Spinal cord (tissue), 10 donors: ENCODE measurements around the gene SNX32. TPM values are rescaled to one million over a fixed set of nuclear protein-coding genes. Genes with fewer than 3 reads are reported as not detected.

Source experiments
- DNase-seq, 6 donors: peaks; one replicate each; pipeline versions ENCODE4 v3.0.0 to v3.0.0-alpha.2; 2013 to 2015; ENCODE audit warnings: low spot score in 6 of 6, low read depth in 4 of 6
- H3K27ac ChIP-seq: one replicate; pipeline ENCODE4 v1.5.1; 2013; ENCODE audit warnings: low read depth, low read length, control low read depth
- H3K27me3 ChIP-seq: one replicate; pipeline ENCODE4 v1.6.1; 2013; ENCODE audit warnings: low read length; ENCODE audit not compliant: control insufficient read depth, insufficient read depth
- H3K36me3 ChIP-seq: one replicate; pipeline ENCODE4 v1.6.1; 2013; ENCODE audit warnings: low read length; ENCODE audit not compliant: control insufficient read depth, insufficient read depth
- H3K4me1 ChIP-seq: one replicate; pipeline ENCODE4 v1.6.1; 2013; ENCODE audit warnings: low read length; ENCODE audit not compliant: control insufficient read depth, insufficient read depth
- H3K4me3 ChIP-seq: one replicate; pipeline ENCODE4 v1.5.1; 2013; ENCODE audit warnings: low read depth, low read length, control low read depth
- H3K9me3 ChIP-seq: one replicate; pipeline ENCODE4 v1.6.1; 2013; ENCODE audit warnings: low read length; ENCODE audit not compliant: control insufficient read depth, insufficient read depth
- WGBS: methylation state at CpG from one replicate; pipeline ENCODE4 v1.1.5; 2013; ENCODE audit warnings: missing lambda C conversion rate; ENCODE audit not compliant: insufficient coverage; 5-methylcytosine and 5-hydroxymethylcytosine counted together
- polyA plus RNA-seq, 2 donors: library from polyadenylated mRNA; unstranded; fragments of 120-200 nt; gene quantifications; one replicate each; pipeline ENCODE4 v1.2.1, GENCODE V29; 2013; ENCODE audit not compliant: insufficient read length in 2 of 2
- total RNA-seq, 2 donors: library from RNA; depleted of rRNA in 1 of 2; stranded (reverse); fragments of 120-200 nt in 1 of 2; fragments of >200 nt in 1 of 2; gene quantifications; one replicate each; pipeline versions ENCODE4 v1.2.3 to v1.2.4, GENCODE V29; 2013 to 2014
- donor health status: healthy.

The SNX32 gene
- total and polyA plus RNA-seq, 4 donors = 3.3 to 22.1 (median 6.8) TPM

DNA sequence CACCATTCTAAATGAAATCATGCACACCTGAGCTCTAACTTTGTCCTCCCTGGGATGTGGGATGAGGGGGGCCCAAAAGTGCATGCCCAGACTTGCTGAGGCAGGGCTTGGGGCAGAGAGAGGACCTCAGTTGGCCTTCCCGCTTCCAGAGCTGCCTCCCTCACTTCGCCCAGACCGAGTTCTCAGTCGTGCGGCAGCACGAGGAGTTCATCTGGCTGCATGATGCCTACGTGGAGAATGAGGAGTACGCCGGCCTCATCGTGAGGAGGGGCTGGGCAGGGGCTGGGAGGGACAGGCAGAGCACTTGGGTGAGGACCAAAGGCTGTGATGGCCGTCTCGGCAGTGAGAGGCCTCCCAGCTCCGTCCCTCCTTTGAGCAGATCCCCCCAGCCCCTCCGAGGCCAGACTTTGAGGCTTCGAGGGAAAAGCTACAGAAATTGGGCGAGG, 16.0 kb downstream of the SNX32 start:
- H3K27me3 ChIP-seq = no peaks in the 10 kb centered on the region
- no peak overlapping the region for H3K27ac ChIP-seq
- DNase-seq = peak in 1 of 6 donors; percentile 1
- no peak overlapping the region for H3K4me3 ChIP-seq
- WGBS = 47% methylated on average over 14 of the region's 16 CpGs
- no peaks in the 10 kb centered on the region for H3K9me3 ChIP-seq
- H3K36me3 ChIP-seq = peaks cover 52% of the 10 kb centered on the region
- H3K4me1 ChIP-seq = no peaks in the 10 kb centered on the region

DNA sequence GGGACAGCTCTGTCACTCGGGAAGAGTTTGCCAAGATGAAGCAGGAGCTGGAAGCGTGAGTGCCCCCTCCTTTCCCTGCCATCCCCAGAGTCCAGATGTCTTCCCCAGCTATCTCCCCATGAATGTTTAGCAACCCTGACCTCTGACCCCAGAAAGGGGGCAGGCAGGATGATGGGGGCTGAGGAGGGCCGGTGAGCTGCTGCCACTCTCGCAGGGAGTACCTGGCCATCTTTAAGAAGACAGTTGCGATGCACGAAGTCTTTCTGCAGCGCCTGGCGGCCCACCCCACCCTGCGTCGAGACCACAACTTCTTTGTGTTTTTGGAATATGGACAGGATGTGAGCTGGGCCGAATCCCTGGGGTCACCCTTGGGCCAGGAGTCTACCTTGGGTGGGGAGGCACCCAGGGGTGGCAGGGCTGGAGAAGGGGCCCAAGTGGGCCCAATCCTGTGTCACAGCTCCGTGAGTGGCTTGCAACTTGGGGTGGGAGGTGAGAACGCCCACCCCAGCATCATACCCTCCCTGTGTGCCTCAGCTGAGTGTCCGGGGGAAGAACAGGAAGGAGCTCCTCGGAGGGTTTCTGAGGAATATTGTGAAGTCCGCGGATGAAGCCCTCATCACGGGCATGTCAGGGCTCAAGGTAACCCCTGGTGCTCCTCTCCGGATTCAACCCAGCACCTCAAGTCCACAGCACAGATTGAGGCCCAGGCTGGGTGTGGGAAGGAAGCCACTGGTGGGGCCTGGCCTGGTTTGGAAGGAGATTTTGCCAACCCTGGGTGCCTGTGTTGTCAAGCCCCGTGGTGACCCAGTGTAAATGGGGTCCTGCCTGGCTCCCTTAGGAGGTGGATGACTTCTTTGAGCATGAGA, 16.7 kb downstream of the SNX32 start:
- peak in 1 of 6 donors; percentile 6 for DNase-seq
- Histone ChIP-seq H3K4me1 (peaks cover 3% of the 10 kb centered on the region), H3K36me3 (peaks cover 58% of the 10 kb centered on the region), H3K4me3 (no peak overlapping the region), H3K9me3 (no peaks in the 10 kb centered on the region), H3K27me3 (no peaks in the 10 kb centered on the region), H3K27ac (no peak overlapping the region)
- 85% methylated on average over 16 of the region's 20 CpGs for WGBS

DNA sequence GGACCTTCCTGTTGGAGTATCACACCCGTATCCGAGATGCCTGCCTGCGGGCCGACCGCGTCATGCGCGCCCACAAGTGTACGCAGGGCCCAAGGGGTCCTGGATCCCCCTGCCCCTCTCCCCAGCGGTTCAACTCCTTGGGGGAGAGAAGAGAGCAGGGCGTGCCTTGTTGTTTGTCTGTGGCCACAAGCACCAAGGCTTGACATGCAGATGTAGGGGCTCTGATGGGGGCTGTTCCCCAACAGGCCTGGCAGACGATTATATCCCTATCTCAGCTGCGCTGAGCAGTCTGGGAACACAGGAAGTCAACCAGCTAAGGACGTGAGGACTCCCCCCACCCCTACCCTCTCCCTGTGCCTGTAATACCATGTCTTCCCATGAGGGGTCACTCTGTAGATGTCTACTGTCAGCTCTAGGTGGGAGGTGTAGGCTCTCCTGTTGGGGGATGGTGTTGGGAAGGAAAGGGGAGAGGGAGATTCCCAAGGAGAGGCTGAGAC, 17.4 kb downstream of the SNX32 start:
- Histone ChIP-seq H3K27me3 (no peaks in the 10 kb centered on the region), H3K4me1 (peaks cover 10% of the 10 kb centered on the region), H3K4me3 (no peak overlapping the region), H3K36me3 (peaks cover 65% of the 10 kb centered on the region), H3K9me3 (no peaks in the 10 kb centered on the region), H3K27ac (no peak overlapping the region)
- no peak for DNase-seq
- WGBS = 95% methylated on average over 8 of the region's 14 CpGs

DNA sequence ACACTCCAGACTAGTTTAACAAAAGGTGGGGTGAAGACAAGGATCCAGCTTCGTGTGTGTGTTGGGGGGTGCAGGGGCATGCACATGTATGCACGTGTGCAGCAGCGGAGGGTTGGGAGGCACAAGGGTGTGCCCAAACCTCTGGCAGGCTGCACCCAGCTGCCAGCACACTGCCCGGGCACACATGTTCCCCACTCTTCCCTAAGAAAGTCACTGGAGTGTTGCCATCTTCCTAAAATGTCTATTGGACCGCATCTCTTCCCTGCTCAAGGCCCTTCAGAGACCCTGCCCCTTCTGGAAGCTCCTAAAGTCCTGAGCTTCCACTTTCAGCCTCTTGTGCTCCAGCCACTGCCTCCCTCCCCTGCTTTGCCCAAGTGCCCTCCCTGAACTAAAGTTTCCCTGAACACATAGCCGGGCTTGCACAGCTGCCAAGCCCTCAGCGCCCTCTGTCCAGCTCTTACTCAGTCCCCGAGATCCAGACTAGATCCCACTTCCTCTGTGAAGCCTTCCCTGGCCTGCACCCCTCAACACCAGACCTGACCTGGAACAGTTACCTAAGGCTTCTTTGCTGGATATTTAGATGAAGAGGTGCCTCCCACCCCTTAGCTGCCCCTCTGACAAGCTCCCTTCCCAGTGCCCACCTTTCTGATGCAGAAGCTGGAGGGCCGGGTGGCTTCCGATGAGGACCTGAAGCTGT, 18.2 kb downstream of the SNX32 start:
- no peak overlapping the region for H3K27ac ChIP-seq
- peak in 1 of 6 donors; percentile 1 for DNase-seq
- WGBS = 92% methylated on average over 9 of the region's 10 CpGs

DNA sequence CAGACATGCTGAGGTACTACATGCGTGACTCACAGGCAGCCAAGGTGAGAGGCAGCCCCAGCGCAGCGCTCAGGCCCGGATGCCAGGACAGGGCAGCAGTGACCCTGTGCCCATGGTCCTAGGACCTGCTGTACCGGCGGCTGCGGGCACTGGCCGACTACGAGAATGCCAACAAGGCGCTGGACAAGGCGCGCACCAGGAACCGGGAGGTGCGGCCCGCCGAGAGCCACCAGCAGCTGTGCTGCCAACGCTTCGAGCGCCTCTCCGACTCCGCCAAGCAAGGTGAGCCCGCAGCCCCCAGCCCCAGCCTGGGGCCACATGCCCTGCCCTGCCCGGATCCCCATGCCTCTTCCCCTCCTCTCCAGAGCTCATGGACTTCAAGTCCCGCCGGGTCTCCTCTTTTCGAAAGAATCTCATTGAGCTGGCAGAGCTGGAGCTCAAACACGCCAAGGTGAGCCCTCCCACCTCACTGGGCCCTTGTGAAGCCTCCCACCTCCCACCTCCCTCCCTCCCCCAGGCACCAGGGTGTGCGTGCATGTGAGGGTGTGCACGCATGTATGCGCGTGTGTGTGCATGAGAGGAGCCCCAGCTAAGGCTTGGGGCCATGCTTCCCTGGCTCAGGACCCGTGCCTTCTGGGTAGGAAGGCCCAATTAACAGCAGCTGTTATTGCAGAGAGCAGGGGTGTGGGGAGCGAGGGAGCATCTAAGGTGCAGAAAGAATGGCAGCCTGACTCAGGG, 18.9 kb downstream of the SNX32 start:
- peak in 1 of 6 donors; percentile 4 for DNase-seq
- H3K27me3 ChIP-seq = no peaks in the 10 kb centered on the region
- H3K4me1 ChIP-seq = peaks cover 18% of the 10 kb centered on the region
- H3K36me3 ChIP-seq = peaks cover 74% of the 10 kb centered on the region
- no peak overlapping the region for H3K4me3 ChIP-seq
- no peak overlapping the region for H3K27ac ChIP-seq
- H3K9me3 ChIP-seq = no peaks in the 10 kb centered on the region
- WGBS = 91% methylated on average over 32 of the region's 33 CpGs

More for the DNA sequence above, 18.2 kb downstream of the SNX32 start:
- no peak overlapping the region for H3K4me3 ChIP-seq
- no peaks in the 10 kb centered on the region for H3K27me3 ChIP-seq
- H3K36me3 ChIP-seq = peaks cover 73% of the 10 kb centered on the region
- no peaks in the 10 kb centered on the region for H3K9me3 ChIP-seq
- H3K4me1 ChIP-seq = peaks cover 18% of the 10 kb centered on the region

DNA sequence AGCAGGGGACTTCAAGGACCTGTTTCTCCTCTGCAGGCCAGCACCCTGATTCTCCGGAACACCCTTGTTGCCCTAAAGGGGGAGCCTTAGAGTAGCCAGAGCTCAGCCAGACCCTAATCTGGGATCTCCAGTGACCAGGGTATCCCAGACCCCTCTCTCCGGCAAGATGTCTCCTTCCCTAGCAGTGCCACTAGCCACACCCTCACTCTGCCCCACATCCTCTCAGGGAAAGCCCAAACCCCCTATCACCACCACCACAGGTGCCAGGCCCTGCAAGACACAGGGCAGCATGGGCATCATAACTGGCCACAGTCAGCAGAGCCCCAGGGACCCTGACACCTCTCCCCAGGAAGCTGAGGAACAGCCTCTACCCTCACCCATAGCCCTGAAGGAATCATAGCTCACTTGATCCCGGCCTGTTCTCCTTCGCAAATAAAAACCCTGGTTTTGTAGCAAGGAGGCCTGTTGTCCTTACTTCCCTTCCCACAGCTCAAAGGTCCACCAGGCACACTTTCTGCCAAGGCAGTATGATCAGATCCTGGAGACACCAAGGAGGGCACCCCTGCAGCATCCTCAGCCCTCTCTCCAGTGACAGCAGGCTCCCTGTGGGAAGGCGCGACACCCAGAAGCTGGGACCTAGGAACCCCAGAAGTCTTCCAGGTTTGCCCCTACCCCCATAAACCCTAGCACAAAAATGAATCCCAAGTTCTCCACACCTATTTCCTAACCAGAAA, 19.6 kb downstream of the SNX32 start:
- 84% methylated on average over 4 of the region's 6 CpGs for WGBS
- Histone ChIP-seq H3K4me1 (peaks cover 18% of the 10 kb centered on the region), H3K27me3 (no peaks in the 10 kb centered on the region), H3K27ac (no peak overlapping the region), H3K36me3 (peaks cover 74% of the 10 kb centered on the region), H3K4me3 (no peak overlapping the region), H3K9me3 (no peaks in the 10 kb centered on the region)
- no peak for DNase-seq

DNA sequence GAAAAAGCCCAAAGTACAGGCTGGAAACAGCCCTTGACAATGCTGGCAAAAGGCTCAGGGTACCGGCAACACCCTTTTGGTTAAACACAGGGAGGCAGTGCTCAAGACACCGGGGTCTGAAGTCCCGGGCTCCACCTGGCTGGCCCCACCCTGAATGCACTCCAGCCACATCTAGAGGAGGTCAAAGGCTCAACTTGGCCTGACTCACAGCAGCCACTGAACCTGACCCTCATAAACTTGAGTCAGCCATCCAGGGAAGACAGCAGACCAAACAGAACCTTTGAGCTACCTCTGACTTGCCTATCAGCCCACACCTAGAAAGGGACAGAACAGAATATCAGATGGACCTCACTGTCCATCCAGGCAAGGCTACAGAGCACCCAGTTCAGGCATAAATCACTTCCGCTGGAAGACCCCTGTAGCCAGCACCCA, 20.4 kb downstream of the SNX32 start:
- H3K27me3 ChIP-seq = no peaks in the 10 kb centered on the region
- peaks cover 22% of the 10 kb centered on the region for H3K4me1 ChIP-seq
- DNase-seq = no peak
- H3K27ac ChIP-seq = no peak overlapping the region
- H3K4me3 ChIP-seq = no peak overlapping the region
- 91% methylated on average over 3 of the region's 4 CpGs for WGBS
- peaks cover 74% of the 10 kb centered on the region for H3K36me3 ChIP-seq
- H3K9me3 ChIP-seq = no peaks in the 10 kb centered on the region

DNA sequence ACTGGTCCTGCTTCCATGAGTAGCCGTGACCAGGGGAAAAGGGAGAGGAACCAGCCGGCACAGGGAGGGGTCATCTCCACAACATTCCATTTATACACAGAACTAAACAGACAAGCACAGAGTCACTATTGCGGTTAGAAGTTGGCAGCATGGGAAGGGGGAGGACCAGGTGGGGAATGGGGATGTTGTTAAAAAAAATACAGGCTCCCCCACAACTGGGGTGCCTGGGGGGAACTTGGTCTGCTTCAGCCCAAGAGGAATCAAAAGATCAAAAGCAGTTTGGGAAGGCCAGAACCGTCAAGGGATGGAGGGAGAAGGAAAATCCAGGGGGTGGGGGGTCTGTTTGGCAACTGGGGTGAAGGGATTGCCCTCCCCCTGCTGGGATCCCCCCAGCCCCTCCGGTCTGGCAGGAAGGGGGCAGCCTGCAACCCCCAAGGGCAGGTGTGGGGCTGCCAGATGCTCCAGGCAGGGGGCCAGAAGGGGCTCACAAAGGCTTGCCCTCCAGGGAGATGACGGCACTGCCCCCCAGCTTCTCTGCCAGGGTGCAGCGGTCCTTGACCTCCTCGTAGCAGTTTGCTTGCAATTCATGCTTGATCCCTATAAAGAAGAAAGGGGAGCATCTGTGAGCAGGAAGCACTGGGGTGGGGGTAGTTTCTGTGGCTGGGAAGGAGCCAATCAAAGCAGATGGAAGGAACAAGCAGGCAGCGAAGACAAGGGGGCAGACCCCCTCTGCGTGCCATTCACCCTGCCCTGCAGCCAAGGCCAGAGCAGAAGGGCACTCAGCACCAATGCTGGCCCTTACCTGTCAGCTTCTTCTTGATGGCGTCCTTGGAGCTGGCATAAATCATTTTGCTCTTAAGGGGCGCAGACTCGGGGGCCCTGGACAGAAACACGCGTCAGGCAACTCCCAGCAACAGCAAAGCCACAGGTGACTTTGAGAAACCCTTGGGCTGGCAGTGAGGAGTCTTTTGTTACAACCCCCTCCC, 21.4 kb downstream of the SNX32 start:
- peak in 1 of 6 donors; percentile 15 for DNase-seq
- peaks cover 68% of the 10 kb centered on the region for H3K36me3 ChIP-seq
- 70% methylated on average over 12 of the region's 15 CpGs for WGBS

More for the DNA sequence above, 21.4 kb downstream of the SNX32 start:
- H3K4me1 ChIP-seq = peaks cover 32% of the 10 kb centered on the region
- H3K9me3 ChIP-seq = no peaks in the 10 kb centered on the region
- no peaks in the 10 kb centered on the region for H3K27me3 ChIP-seq
- H3K27ac ChIP-seq = no peak overlapping the region
- H3K4me3 ChIP-seq = no peak overlapping the region
